ENCODE data around the gene DMRTA1. TPM values are rescaled to one million over a fixed set of nuclear protein-coding genes. Genes with fewer than 3 reads are reported as not detected.
"Not testable (repeated sequence)": the region's sequence is repeated elsewhere in the genome, so short reads cannot be mapped to it uniquely, and the experiment has no call there.

Gene DMRTA1, protein sequence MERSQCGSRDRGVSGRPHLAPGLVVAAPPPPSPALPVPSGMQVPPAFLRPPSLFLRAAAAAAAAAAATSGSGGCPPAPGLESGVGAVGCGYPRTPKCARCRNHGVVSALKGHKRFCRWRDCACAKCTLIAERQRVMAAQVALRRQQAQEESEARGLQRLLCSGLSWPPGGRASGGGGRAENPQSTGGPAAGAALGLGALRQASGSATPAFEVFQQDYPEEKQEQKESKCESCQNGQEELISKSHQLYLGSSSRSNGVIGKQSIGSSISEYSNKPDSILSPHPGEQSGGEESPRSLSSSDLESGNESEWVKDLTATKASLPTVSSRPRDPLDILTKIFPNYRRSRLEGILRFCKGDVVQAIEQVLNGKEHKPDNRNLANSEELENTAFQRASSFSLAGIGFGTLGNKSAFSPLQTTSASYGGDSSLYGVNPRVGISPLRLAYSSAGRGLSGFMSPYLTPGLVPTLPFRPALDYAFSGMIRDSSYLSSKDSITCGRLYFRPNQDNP
- not detected for total RNA-seq

DNA sequence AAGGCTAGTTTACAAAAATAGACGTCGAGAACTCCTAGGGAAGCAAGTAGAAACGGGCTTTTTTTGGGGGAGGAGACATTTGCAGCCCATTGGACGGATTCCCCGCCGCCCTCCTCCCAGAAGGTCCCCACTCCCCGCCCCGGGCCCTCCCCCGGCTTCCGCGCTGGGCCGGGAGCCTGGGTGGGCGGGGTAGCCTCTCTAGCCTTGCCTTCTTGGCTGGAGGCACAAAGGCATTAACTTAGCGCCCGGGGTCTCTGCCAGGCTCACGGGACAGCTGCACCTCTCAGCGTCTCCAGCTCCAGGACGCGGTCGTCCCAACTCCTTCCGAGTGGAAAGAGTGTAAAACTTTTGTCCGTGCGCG lies at the start of gene DMRTA1:
DMRTA1 (plus strand) TSS at position 236 of the 361 bp plus-strand sequence. CDS start 242 bp downstream, outside the sequence.
- ATAC-seq (peak; percentile 13 to 62), DNase-seq (ENCODE audit: low spot score in 2 of 2) (peak in 1 of 2 donors; percentile 6)
- H3K36me3 Mint-ChIP-seq, result peaks cover 0 to 5% of the 10 kb centered on the region in 2 donors
- H3K27ac Mint-ChIP-seq, result no peak within 1 kb of the TSS
- H3K9me3 Mint-ChIP-seq, result no peaks in the 10 kb centered on the region

DNA sequence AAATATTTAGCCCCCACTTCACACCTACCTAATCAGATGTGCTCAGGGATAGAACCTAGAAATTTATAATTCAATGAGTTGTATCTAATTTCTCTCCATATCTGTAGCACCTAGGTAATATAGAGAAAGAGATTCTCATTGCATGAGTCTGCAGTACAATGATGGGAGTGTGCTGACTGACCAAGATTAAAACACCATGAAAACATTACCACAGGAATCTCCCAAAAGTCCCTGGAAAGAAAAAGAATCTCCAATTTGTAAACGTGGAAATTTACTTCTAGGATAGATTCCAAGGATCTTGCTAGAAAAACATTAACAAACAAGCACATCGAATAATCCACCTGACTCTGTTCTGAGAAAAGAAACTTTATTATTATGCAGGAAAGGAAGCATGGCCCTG lies 45.0 kb upstream of the DMRTA1 start:
- no peak for DNase-seq (ENCODE audit: low spot score in 2 of 2)
- no peak overlapping the region for H3K27ac Mint-ChIP-seq
- H3K9me3 Mint-ChIP-seq, result peaks cover 0 to 6% of the 10 kb centered on the region in 2 donors
- H3K36me3 Mint-ChIP-seq, result no peaks in the 10 kb centered on the region
- ATAC-seq, result no peak

DNA sequence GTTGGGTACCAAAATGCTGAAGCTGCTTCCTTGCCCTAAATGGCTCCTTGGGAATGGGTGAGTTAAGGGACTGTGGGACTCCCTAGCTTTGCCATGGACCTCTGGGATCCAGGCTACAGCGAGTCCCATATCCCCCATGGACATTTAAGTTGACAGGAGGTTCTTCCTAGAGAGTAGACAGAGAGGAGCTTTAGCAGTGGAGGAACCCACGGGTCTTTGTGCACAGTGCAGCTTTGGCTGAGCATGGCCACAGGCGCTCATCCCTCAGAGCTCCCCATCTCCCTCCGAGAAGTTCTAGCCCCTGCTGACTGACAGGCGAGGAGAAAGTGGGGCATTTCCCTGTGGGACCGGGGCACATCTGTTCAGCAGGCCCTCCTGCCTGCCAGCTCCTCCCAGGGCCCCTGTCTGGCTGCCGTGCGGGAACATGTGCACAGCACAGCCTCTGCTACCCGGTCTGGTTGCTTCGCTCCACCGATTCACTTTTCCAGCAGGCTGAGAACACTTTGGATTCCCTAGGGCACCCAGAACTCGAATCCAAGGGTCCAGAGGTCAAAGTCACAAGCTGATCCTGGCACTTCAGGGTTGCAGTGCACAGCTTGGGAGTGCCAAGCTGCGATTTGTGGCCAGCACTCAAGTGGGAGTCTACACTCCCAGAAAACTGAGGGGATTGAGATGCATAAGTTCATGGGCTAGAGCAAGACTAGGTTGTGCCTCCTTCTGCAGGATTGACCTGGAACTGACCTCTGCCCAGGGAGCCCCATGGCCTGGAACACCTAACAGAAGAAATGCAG lies 40.6 kb upstream of the DMRTA1 start:
- DNase-seq (ENCODE audit: low spot score in 2 of 2) (no peak), ATAC-seq (no peak)
- no peaks in the 10 kb centered on the region for H3K36me3 Mint-ChIP-seq
- no peak overlapping the region for H3K27ac Mint-ChIP-seq
- peaks cover 5 to 8% of the 10 kb centered on the region in 2 donors for H3K9me3 Mint-ChIP-seq

DNA sequence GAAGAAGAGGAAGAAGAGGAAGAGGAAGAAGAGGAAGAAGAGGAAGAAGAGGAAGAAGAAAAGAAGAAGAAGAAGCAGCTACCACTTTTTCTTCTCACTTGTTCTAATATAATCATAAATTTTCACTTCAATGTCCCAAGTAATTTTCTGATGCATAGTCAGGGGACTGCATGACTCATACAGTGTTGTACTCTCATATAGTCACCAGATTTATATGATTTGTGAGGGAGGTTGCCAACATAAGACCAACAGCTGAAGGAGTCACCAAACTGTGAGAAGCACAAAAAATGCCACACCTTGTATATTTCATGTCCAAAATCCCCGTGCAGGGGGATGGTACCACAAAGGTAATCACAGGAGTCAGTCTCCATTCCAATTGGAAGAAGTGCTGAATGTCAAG lies 32.7 kb upstream of the DMRTA1 start:
- DNase-seq (ENCODE audit: low spot score in 2 of 2) (no peak), ATAC-seq (no peak)
- H3K9me3 Mint-ChIP-seq, result peaks cover 0 to 8% of the 10 kb centered on the region in 2 donors
- H3K36me3 Mint-ChIP-seq, result no peaks in the 10 kb centered on the region
- no peak overlapping the region for H3K27ac Mint-ChIP-seq

DNA sequence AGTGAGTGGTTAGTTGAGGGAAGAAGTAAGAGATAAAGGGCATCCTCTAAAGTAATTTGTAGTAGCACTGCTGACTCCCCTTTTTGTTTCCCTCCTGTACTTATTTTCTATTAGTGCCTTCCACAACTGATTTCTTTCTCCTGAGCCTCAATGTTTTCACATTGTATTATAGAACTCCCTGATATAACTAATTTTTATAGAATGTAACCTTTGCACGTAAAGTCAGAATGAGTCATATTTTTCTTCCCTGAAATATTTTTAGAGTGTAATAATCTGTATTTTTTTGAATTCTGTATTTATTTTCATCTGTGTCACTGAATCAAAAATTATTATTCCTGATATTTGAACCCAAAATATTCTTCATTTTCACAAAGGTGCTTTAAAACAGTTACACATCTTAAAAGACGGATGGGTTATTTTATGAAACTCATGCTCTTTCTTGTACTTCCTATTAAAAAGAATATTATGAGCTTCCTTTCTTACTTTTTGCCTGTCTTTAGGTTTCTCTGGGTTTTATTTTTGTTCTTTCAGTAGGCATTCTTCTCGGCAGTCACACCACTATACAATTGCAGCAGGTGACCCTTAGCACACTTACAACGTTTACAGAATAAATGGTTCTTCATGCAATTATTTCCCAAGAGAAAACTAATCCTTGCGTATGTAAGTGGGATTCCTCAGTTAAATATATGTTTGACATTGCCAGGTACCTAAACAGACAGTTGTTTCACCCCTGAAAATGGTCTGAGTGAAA lies 30.5 kb upstream of the DMRTA1 start:
- no peak for DNase-seq (ENCODE audit: low spot score in 2 of 2)
- no peak overlapping the region for H3K27ac Mint-ChIP-seq
- no peaks in the 10 kb centered on the region for H3K36me3 Mint-ChIP-seq
- no peak for ATAC-seq
- no peaks in the 10 kb centered on the region for H3K9me3 Mint-ChIP-seq

DNA sequence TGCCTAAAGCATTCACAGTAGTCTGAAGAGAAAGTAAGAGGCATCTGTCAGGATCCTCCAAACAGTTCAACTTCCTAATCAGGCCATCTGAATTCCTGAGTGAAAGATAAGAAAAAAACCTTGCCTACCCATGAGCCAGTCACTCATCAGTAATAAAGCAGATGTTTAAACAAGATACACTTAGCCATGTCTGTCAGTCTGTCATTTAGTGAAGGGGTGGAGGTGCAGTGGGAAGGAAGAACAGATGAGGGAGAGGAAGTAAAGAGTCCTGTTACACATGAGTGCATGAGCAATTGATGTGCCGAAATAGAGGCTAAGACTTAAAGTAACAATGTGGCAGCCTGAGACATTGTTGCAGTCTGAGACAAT lies 29.9 kb upstream of the DMRTA1 start:
- no peak for DNase-seq (ENCODE audit: low spot score in 2 of 2)

DNA sequence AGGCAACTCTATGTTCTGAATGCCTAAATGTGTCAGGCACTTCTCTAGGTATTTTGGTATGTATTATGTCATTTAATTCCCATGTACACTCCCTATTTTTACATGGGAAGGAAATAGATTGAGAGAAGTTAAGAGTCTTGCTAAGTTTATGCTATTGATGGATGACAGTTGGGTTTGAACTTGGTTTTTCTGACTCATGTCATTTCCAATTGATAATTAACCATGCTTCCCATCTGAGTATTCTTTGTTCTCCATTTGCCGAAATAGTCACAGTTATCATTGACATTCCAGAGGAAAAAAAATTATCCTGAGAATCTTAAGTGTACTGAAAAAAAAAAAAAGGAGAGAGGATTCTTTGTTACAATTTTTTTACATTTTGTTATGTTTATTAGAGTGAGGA lies 23.1 kb upstream of the DMRTA1 start:
- H3K27ac Mint-ChIP-seq, result no peak overlapping the region
- H3K9me3 Mint-ChIP-seq, result peaks cover 0 to 4% of the 10 kb centered on the region in 2 donors
- ATAC-seq (no peak), DNase-seq (ENCODE audit: low spot score in 2 of 2) (no peak)
- H3K36me3 Mint-ChIP-seq, result no peaks in the 10 kb centered on the region

More for the DNA sequence above, 29.9 kb upstream of the DMRTA1 start:
- Mint-ChIP-seq H3K27ac (no peak overlapping the region), H3K36me3 (no peaks in the 10 kb centered on the region), H3K9me3 (peaks cover 0 to 2% of the 10 kb centered on the region in 2 donors)
- no peak for ATAC-seq

DNA sequence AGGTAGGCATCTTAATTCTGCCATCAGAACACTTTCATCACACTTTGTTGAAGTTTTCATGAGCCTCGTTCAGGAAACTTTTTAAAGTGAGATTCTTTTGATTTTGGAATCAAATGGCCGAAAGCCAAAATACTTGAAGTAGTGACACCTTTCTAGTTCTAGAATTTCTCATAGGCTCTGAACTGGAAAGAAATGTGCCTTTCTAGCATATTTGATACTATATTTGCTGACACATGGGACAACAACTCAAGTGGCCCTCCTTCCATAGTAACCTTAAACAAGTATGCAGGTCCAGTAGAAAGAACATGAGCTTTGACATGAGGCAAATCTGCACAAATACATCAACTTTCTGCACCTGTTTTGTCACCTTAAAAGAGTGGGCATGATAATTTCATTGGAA lies 22.0 kb upstream of the DMRTA1 start:
- H3K9me3 Mint-ChIP-seq, result peaks cover 0 to 4% of the 10 kb centered on the region in 2 donors
- ATAC-seq, result no peak
- no peak overlapping the region for H3K27ac Mint-ChIP-seq

DNA sequence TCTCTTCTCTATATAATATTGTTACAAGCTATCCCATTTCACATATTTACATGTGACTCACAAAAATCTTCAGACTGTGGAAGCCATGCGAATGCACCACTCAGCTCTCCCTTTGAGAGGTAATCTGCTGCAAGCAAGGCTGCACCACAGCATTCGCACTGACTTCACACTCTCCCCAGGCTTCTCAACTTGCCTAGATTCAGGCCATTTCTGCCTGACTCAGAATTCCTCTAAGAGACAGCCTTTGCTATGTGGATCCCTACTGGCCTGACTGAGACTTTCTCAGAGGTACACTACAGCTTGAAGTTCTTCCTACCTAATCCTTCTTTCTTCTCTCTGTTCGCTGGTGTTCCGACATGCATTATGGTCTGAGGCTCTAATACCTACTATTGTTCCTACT lies 21.1 kb upstream of the DMRTA1 start:
- no peaks in the 10 kb centered on the region for H3K36me3 Mint-ChIP-seq
- no peak overlapping the region for H3K27ac Mint-ChIP-seq
- ATAC-seq, result no peak
- DNase-seq (ENCODE audit: low spot score in 2 of 2), result no peak
- peaks cover 0 to 4% of the 10 kb centered on the region in 2 donors for H3K9me3 Mint-ChIP-seq

More for the DNA sequence above, 22.0 kb upstream of the DMRTA1 start:
- no peaks in the 10 kb centered on the region for H3K36me3 Mint-ChIP-seq
- no peak for DNase-seq (ENCODE audit: low spot score in 2 of 2)

DNA sequence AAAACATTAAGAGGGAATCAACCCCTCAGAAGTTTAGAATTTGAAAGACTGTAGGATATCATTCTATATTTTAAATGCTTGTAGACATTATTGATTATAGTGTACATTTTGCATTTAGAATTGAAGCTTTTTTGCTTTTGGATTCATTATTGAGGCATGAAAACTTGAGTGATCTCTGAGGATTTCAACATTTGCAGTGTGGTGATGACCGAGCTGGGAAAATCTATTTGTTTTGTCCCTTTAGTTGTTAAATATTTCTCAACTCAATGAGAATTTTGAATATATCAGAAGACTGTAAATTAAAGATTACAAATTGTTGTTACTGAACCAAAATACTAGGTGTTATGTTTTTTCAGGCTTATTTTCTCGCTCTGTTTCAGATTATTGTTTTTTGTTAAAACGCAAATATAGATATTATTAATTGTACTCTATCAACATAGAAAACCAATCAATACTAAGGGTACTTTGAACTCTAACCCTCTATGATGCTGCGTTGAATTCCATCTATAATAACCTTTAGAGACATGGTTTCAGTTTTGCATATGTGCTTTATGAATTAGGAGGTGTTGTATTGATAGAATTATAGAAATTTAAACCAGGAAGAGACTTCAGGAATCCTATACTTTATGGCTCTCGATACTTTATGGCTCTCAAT lies 19.3 kb upstream of the DMRTA1 start:
- Mint-ChIP-seq H3K27ac (no peak overlapping the region), H3K9me3 (no peaks in the 10 kb centered on the region), H3K36me3 (no peaks in the 10 kb centered on the region)
- DNase-seq (ENCODE audit: low spot score in 2 of 2), result no peak
- no peak for ATAC-seq

DNA sequence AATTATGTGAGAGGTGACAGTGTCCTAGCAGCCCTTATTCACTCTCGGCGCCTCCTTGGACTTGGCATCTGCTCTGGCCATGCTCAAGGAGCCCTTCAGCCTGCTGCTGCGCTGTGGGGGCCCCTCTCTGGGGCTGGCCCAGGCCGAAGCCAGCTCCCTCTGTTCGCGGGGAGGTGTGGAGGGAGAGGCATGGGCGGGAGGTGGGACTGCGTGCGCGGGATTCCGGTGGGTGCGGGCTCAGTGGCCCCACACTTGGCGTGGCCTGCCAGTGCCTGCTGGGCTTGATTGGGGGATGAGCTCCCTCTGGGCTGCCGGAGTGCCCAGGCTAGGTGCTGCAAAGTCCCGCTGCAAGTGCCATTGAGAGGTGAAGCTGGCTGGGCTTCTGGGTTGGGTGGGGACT lies 12.9 kb upstream of the DMRTA1 start:
- DNase-seq (ENCODE audit: low spot score in 2 of 2) (no peak), ATAC-seq (no peak)
- Mint-ChIP-seq H3K27ac (no peak overlapping the region), H3K36me3 (no peaks in the 10 kb centered on the region), H3K9me3 (no peaks in the 10 kb centered on the region)

DNA sequence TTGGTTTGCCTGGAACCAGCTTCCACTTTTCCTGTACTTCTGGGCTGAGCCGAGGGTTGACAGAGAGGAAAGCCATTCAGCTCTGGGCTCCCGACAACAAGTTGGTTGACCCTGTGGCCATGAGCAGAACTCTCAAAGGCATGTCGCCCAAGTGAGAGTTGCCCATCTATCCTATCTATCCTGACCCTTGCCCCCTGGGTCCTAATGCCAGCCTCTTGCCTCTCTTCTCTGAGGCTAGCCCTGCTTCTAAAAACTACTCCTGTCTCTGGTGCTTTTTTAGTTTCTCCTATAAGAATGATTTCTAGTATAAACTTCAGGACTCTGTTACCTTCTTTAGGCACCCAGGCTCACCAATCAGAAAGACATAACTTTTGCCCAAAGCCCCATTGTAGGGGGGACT lies 11.4 kb upstream of the DMRTA1 start:
- not testable (repeated sequence) for H3K36me3 Mint-ChIP-seq; H3K27ac Mint-ChIP-seq; DNase-seq (ENCODE audit: low spot score in 2 of 2); H3K9me3 Mint-ChIP-seq; ATAC-seq

DNA sequence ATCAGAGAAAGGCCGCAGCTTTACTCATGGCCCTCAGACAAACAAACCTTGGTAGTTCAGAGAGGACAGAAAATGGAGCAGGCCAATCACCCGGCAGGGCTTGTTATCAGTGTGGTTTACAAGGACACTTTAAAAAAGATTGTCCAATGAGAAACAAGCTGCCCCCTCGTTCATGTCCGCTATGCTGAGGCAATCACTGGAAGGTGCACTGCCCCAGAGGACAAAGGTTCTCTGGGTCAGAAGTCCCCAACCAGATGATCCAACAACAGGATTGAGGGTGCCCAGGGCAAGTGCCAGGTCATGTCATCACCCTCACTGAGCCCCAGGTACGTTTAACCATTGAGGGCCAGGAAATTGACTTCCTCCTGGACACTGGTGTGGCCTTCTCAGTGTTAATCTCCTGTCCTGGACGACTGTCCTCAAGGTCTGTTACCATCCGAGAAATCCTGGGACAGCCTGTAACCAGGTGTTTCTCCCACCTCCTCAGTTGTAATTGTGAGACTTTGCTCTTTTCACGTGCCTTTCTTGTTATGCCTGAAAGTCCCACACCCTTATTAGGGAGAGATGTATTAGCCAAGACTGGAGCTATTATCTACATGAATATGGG lies 9.1 kb upstream of the DMRTA1 start:
- not testable (repeated sequence) for H3K9me3 Mint-ChIP-seq; H3K36me3 Mint-ChIP-seq; DNase-seq (ENCODE audit: low spot score in 2 of 2); ATAC-seq; H3K27ac Mint-ChIP-seq

DNA sequence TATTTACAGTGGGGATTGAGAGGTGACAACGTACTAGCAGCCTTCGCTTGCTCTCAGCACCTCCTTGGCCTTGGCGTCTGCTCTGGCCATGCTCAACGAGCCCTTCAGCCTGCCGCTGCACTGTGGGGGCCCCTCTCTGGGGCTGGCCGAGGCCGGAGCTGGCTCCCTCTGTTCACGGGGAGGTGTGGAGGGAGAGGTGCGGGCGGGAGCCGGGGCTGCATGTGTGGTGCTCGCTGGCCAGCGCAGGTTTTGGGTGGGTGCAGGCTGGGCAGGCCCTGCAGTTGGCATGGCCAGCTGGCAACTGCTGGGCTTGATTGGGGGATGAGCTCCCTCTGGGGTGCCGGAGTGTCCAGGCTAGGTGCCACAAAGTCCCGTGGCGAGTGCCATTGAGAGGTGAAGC lies 5.8 kb upstream of the DMRTA1 start:
- ATAC-seq, result no peak
- no peaks in the 10 kb centered on the region for H3K36me3 Mint-ChIP-seq
- H3K27ac Mint-ChIP-seq, result no peak overlapping the region
- no peaks in the 10 kb centered on the region for H3K9me3 Mint-ChIP-seq
- no peak for DNase-seq (ENCODE audit: low spot score in 2 of 2)

DNA sequence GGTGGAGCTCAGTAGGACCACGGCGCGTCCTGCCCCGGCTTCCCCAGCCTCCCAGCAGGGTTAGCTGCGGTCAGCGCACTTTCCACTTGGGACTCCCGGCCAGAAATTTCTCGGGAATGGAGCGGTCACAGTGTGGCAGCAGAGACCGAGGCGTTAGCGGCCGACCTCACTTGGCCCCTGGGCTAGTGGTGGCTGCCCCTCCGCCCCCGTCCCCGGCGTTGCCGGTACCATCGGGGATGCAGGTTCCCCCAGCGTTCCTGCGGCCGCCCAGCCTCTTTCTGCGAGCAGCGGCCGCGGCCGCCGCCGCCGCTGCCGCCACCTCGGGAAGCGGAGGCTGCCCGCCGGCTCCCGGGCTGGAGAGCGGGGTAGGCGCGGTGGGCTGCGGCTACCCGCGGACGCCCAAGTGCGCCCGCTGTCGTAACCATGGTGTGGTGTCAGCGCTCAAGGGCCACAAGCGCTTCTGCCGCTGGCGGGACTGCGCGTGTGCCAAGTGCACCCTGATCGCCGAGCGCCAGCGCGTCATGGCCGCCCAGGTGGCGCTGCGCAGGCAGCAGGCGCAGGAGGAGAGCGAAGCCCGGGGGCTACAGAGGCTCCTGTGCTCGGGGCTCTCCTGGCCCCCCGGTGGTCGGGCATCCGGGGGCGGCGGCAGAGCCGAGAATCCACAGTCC lies 460 bp downstream of the DMRTA1 start:
- ATAC-seq, result peak; percentile 61 to 91
- Mint-ChIP-seq H3K27ac (no peak overlapping the region), H3K9me3 (no peaks in the 10 kb centered on the region), H3K36me3 (peaks cover 0 to 5% of the 10 kb centered on the region in 2 donors)
- DNase-seq (ENCODE audit: low spot score in 2 of 2), result peak in 1 of 2 donors; percentile 45
